Fibroblast of mammary gland (primary cell): ENCODE data around the gene VASN.
"Not testable (repeated sequence)": the region's sequence is repeated elsewhere in the genome, so short reads cannot be mapped to it uniquely, and the experiment has no call there.

Source experiments
- DNase-seq: peaks from one replicate; pipeline ENCODE4 v3.0.0-alpha.2; 2010; ENCODE audit warnings: low read depth
- H3K4me3 ChIP-seq: 2 replicates; pipeline ENCODE4 v1.5.1; 2011; ENCODE audit warnings: low read depth, mild to moderate bottlenecking, low read length, moderate library complexity; ENCODE audit not compliant: control insufficient read depth
- TF ChIP-seq, protein P1 (sequence below): conservative IDR thresholded peaks from 2 replicates; pipeline ENCODE4 v1.5.1; 2011; ENCODE audit warnings: low read depth, low read length, inconsistent platforms; ENCODE audit not compliant: control insufficient read depth, insufficient read depth

The VASN gene

DNA sequence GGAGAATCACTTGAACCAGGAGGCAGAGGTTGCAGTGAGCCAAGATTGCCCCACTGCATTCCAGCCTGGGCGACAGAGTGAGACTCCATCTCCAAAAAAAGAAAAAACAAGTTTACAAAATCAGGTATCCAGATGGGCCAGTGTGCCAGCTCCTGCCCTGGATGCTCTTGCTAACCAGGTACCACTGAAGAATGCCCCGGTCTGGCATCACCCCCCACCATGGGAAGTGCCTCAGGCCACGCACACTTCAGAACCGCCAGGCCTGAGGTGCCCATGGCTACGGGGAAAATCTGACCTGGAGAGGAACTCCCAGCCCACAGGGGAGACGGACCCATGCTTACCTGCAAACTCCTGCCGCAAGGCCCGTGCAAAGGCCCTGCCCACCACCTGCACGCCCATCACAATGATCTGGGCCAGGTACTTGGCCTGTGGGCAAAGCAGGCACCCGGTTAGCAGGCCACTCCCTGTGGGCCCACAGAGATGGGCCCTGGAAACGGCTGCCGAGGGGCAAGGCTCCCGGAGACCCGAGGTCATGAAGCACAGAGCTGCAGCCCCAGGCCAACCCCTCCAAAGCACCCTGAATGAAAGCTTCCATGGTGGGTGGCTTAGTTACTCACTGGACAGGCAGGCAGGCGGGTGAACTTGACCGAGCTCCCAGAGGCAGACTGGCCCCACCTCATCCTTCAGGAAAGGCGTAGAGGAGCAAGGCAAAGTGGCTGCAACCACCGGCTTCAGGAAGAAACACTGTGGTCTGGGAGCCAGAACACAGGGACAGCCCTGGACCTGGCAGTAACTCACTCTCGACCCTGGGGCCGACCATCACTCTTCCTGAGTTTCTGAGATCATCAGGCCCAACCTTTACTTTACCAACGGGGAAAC is 28.5 kb upstream of the VASN start:
- TF ChIP-seq, protein P1, sequence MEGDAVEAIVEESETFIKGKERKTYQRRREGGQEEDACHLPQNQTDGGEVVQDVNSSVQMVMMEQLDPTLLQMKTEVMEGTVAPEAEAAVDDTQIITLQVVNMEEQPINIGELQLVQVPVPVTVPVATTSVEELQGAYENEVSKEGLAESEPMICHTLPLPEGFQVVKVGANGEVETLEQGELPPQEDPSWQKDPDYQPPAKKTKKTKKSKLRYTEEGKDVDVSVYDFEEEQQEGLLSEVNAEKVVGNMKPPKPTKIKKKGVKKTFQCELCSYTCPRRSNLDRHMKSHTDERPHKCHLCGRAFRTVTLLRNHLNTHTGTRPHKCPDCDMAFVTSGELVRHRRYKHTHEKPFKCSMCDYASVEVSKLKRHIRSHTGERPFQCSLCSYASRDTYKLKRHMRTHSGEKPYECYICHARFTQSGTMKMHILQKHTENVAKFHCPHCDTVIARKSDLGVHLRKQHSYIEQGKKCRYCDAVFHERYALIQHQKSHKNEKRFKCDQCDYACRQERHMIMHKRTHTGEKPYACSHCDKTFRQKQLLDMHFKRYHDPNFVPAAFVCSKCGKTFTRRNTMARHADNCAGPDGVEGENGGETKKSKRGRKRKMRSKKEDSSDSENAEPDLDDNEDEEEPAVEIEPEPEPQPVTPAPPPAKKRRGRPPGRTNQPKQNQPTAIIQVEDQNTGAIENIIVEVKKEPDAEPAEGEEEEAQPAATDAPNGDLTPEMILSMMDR: no peak
- DNase-seq: no peak
- no peak overlapping the region for H3K4me3 ChIP-seq

DNA sequence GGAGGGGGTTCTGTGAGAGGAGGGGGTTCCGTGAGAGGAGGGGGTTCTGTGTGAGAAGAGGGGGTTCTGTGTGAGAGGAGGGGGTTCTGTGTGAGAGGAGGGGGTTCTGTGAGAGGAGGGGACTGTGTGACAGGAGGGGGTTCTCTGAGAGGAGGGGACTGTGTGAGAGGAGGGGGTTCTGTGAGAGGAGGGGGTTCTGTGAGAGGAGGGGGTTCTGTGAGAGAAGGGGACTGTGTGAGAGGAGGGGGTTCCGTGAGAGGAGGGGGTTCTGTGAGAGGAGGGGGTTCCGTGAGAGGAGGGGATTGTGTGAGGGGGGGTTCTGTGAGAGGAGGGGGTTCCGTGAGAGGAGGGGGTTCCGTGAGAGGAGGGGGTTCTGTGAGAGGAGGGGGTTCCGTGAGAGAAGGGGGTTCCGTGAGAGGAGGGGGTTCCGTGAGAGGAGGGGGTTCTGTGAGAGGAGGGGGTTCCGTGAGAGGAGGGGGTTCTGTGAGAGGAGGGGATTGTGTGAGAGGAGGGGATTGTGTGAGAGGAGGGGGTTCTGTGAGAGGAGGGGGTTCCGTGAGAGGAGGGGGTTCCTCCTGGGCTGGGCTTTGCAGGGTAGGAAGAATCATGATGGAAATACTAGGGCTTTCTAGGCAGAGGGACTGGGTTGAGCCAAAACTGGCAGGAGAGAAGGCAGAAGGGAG is 27.2 kb upstream of the VASN start:
- not testable (repeated sequence) for DNase-seq, H3K4me3 ChIP-seq

DNA sequence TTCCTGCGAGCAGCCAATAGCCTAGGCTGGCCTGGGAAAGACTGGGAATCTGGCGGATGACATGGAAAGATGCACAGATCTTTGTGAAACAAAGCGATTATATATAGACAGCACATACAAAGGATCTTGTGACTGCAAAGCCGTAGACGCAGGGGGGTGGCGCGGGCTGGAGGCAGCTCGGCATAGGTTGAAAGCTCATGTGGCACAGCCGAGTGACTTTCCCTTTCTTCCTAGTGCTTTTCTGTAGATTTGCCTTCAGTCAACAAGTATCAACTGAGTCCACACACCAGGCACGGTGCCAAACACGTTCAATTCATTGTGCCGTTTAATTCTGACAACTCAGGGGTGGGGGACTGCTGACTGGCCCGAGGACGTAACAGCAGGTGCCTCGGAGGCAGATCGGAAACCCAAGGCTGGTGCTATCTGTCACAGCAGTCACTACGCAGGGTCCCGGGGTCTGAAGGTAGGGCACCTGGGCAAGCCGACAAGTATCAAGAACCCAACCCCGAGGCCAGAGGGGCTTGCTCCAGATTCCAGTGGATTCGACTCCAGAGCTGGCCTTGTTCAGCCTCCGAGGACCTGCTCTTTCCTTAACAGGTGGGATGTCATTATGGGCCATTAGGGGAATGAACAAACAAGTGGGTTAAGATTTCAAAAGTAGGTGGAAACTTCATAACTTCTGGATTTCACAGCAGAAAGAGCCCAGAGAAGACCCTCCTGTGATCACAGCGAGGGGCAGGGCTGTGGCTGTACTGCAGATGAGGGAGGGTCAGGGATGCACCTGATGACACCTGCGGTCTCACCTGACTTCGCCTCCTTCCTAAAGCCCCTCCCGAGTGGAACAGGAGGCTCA is 26.4 kb upstream of the VASN start:
- peak; percentile 34 for DNase-seq
- no peak overlapping the region for H3K4me3 ChIP-seq
- TF ChIP-seq, protein P1: no peak

DNA sequence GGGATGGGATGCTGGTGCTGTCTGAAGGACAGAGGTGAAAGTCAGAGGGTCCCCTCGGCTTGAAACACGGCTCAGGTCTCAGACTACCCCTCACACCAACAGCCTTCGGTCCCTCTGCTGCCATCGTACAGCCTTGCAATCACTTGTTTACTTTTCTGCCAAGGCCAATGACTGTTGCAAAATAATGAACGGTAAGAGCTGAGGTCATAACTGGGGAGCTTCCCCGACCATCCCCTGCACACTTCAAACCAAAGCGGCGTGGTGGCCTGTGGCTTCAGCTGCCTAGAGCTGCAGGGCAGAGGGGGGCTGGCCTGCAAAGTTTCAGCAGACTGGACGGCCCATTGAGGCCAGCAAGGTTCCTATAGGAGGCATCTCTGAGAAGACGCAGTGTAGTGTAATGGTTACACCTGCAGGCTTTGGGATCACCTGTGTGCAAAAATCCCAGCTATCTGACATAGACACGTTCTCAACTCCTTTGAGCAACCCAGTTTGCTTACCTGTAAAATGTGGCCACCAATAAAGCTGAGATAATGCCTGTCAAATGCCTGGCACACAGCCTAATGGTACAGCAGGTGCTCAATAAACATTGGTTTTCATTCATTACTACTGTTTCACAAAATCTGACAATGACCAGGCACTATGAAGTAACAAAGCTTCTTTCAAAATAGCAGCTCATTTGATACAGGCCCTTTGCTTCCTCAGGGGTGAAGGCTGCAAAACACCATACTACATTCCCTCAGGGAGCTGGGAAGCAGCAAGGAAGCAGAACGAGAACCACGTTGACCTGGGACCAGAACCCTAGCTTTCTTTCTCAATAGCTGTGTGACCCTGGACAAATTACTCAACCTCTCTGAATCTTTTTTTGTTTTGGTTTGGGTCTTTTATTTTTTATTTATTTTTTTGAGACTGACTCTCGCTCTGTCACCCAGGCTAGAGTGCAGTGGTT is 25.5 kb upstream of the VASN start:
- no peak for DNase-seq
- no peak overlapping the region for H3K4me3 ChIP-seq
- TF ChIP-seq, protein P1: no peak

DNA sequence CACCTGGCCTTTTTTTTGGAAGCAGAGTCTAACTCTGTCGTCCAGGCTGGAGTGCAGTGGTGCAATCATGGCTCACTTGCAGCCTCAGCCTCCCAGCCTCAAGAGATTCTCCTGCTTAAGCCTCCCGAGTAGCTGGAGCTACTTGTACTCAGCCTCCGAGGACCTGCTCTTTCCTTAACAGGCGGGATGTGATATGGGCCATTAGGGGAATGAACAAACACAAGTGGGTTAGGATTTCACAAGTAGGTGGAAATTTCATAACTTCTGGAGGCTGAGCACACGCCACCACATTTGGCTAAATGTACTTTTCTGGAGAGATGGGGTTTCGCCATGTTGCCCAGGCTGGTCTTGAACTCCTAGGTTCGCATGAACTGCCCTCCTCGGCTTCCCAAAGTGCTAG is 24.6 kb upstream of the VASN start:
- no peak overlapping the region for H3K4me3 ChIP-seq
- TF ChIP-seq, protein P1: no peak
- DNase-seq: peak; percentile 70

DNA sequence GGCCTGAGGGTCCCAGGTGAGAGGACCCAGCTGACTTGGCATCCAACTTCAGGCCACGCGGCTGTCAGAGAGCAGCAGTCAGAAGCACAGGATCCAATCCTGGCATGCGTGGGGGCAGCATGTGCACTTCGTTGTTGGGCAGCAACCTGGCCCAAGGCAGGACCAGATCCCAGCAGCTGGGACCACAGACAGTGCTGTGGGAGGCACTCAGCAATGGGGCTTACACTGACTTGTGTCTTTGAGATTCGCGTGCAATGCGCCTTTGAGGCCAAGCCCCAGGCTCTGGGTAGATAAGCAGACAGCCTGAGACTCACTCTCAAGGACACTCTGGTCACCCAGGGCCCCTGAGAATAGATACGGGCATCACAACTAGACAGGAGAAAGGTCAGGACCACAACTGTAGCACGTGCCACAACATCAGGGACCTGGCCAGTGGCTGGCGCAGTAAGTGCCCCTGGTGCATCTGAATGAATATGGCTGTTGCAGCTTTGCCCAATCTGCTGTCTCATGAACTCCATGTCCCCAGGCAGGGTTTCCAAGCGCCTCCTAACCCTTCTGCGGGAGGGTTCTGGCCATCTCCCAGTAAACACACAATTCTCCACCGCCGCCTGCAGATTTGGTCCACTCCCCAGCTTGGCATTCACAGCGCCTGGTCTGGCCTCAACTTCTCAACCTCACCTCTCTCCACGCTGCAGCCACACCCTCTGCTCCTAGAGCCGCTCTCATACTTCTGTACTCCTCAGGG is 23.7 kb upstream of the VASN start:
- no peak overlapping the region for H3K4me3 ChIP-seq
- TF ChIP-seq, protein P1: no peak
- DNase-seq: no peak
